ENCODE results near the gene HEYL. TPM values are rescaled to one million over a fixed set of nuclear protein-coding genes. Genes with fewer than 3 reads are reported as not detected.

HEYL gene
- total and polyA plus RNA-seq, 9 of the 15 experiments (the other 6 are each of a cell fraction or from before 2014, with no cell fraction given), result 0.13 to 0.89 (median 0.25) TPM

DNA sequence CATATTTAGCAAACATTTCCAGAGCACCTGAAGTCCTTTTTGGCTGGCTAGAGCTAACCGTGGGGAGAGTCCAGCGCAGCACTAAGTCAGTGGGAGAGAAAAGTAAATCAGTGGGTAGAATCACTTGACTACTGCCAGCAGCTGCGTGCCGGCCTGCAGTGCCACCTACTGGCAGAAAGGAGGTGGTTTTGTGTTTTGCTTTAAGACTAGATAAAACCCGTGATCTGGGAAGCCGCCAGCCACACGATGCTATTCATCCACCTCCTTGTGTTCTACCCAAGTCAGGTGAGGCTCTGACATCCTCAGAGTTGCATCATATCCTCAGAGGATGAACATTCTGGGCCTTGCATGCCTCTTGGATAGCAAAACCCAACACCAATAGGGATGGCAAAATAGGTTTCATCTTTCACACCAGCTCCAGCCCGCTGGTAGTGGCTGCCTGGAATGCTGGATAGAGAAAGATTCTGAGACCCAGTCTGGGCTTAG, 14.1 kb upstream of the HEYL start (continued):
- TF ChIP-seq, protein P1, sequence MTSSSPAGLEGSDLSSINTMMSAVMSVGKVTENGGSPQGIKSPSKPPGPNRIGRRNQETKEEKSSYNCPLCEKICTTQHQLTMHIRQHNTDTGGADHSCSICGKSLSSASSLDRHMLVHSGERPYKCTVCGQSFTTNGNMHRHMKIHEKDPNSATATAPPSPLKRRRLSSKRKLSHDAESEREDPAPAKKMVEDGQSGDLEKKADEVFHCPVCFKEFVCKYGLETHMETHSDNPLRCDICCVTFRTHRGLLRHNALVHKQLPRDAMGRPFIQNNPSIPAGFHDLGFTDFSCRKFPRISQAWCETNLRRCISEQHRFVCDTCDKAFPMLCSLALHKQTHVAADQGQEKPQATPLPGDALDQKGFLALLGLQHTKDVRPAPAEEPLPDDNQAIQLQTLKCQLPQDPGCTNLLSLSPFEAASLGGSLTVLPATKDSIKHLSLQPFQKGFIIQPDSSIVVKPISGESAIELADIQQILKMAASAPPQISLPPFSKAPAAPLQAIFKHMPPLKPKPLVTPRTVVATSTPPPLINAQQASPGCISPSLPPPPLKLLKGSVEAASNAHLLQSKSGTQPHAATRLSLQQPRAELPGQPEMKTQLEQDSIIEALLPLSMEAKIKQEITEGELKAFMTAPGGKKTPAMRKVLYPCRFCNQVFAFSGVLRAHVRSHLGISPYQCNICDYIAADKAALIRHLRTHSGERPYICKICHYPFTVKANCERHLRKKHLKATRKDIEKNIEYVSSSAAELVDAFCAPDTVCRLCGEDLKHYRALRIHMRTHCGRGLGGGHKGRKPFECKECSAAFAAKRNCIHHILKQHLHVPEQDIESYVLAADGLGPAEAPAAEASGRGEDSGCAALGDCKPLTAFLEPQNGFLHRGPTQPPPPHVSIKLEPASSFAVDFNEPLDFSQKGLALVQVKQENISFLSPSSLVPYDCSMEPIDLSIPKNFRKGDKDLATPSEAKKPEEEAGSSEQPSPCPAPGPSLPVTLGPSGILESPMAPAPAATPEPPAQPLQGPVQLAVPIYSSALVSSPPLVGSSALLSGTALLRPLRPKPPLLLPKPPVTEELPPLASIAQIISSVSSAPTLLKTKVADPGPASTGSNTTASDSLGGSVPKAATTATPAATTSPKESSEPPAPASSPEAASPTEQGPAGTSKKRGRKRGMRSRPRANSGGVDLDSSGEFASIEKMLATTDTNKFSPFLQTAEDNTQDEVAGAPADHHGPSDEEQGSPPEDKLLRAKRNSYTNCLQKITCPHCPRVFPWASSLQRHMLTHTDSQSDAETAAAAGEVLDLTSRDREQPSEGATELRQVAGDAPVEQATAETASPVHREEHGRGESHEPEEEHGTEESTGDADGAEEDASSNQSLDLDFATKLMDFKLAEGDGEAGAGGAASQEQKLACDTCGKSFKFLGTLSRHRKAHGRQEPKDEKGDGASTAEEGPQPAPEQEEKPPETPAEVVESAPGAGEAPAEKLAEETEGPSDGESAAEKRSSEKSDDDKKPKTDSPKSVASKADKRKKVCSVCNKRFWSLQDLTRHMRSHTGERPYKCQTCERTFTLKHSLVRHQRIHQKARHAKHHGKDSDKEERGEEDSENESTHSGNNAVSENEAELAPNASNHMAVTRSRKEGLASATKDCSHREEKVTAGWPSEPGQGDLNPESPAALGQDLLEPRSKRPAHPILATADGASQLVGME (CRISPR knock-in tag; IDR thresholded peaks at IDR 0.05), result 0 out of 2 replicates have a peak, but pooled peaks have one; percentile 33
- TF ChIP-seq ARID2 (IDR thresholded peaks at IDR 0.05) (0 out of 2 replicates have a peak, but pooled peaks have one; percentile 23), RBM15 (IDR thresholded peaks at IDR 0.05; ENCODE audit: insufficient read depth, low read length) (no peak), FUS (optimal IDR thresholded peaks at IDR 0.05; ENCODE audit: low read depth, low read length) (no peak), MEIS2 (IDR thresholded peaks at IDR 0.05; ENCODE audit: partially characterized antibody) (peak; percentile 18), HNRNPUL1 (IDR thresholded peaks at IDR 0.05; ENCODE audit: low read length) (no peak), ZFP1 (CRISPR knock-in tag; IDR thresholded peaks at IDR 0.05) (no peak), SMARCB1 (IDR thresholded peaks at IDR 0.05; ENCODE audit: insufficient read length, low read depth) (no peak), ZNF174 (CRISPR knock-in tag; IDR thresholded peaks at IDR 0.05) (no peak), CBFB (CRISPR knock-in tag; IDR thresholded peaks at IDR 0.05) (no peak), BRD4 (IDR thresholded peaks at IDR 0.05) (no peak), MAZ (CRISPR knock-in tag; conservative IDR thresholded peaks at IDR 0.05 in 1 of 2, IDR thresholded peaks at IDR 0.05 in 1 of 2) (0 out of 4 replicates have a peak, but pooled peaks of 1 of the 2 experiments have one; percentile 38), RBM39 (optimal IDR thresholded peaks at IDR 0.05; ENCODE audit: low read depth, low read length) (peak; percentile 63), TCF3 (CRISPR knock-in tag; IDR thresholded peaks at IDR 0.05) (no peak), ATF7 (IDR thresholded peaks at IDR 0.05) (peak; percentile 40; the same call in 1 of the 2 replicates), HDAC1 (IDR thresholded peaks at IDR 0.05) (no peak), ZFPM2 (CRISPR knock-in tag; IDR thresholded peaks at IDR 0.05) (no peak), MYNN (IDR thresholded peaks at IDR 0.05) (no peak), MYNN (CRISPR knock-in tag; IDR thresholded peaks at IDR 0.05) (no peak), ZNF217 (CRISPR knock-in tag; IDR thresholded peaks at IDR 0.05) (no peak), BMI1 (IDR thresholded peaks at IDR 0.05; ENCODE audit: low read length) (no peak)
- TF ChIP-seq, protein P2, sequence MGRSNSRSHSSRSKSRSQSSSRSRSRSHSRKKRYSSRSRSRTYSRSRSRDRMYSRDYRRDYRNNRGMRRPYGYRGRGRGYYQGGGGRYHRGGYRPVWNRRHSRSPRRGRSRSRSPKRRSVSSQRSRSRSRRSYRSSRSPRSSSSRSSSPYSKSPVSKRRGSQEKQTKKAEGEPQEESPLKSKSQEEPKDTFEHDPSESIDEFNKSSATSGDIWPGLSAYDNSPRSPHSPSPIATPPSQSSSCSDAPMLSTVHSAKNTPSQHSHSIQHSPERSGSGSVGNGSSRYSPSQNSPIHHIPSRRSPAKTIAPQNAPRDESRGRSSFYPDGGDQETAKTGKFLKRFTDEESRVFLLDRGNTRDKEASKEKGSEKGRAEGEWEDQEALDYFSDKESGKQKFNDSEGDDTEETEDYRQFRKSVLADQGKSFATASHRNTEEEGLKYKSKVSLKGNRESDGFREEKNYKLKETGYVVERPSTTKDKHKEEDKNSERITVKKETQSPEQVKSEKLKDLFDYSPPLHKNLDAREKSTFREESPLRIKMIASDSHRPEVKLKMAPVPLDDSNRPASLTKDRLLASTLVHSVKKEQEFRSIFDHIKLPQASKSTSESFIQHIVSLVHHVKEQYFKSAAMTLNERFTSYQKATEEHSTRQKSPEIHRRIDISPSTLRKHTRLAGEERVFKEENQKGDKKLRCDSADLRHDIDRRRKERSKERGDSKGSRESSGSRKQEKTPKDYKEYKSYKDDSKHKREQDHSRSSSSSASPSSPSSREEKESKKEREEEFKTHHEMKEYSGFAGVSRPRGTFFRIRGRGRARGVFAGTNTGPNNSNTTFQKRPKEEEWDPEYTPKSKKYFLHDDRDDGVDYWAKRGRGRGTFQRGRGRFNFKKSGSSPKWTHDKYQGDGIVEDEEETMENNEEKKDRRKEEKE (IDR thresholded peaks at IDR 0.05; ENCODE audit: borderline replicate concordance in 1 of 2, control insufficient read depth in 1 of 2, low read depth in 2 of 2, low read length in 1 of 2), result no peak

All from K562 (cell line).